ENCODE measurements around the gene SUPT6H.

The SUPT6H gene

GRCh38 chr17:28618464-28618863 lies 43.5 kb upstream of the SUPT6H start:
- DNase-seq (ENCODE audit: low read depth), result no peak
- no peak overlapping the region for H3K4me3 ChIP-seq (ENCODE audit: low read depth, low read length)
- TF ChIP-seq CTCF (IDR thresholded peaks at IDR 0.05; ENCODE audit: control insufficient read depth, extremely low read depth, insufficient read depth), result no peak

- DNase-seq (ENCODE audit: low read depth), result no peak
- no peak for TF ChIP-seq CTCF (IDR thresholded peaks at IDR 0.05; ENCODE audit: control insufficient read depth, extremely low read depth, insufficient read depth)
- H3K4me3 ChIP-seq (ENCODE audit: low read depth, low read length), result no peak overlapping the region
Observed at GRCh38 chr17:28620010-28620409, 42.0 kb upstream of the SUPT6H start.

- no peak for DNase-seq (ENCODE audit: low read depth)
- no peak for TF ChIP-seq CTCF (IDR thresholded peaks at IDR 0.05; ENCODE audit: control insufficient read depth, extremely low read depth, insufficient read depth)
- no peak overlapping the region for H3K4me3 ChIP-seq (ENCODE audit: low read depth, low read length)
Observed at GRCh38 chr17:28622186-28622585, 39.8 kb upstream of the SUPT6H start.

DNA sequence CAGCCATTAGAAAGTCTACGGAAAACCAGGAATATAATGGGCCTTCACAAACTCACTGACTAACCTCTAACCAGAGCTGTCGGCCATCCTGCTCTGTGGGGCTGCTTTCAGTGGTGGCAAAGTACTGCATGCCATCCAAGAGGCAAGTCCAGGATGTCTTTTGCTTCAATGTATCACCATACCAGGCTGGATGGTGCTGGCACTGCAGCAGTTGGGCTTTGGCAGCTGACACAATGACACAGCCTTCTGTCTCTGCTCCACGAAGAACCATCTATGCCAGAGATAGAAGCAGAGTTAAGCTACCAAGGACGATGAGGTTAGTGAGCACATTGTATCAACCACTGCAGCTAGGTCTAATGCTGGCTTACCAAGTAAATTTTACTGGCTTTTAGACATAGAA lies 38.3 kb upstream of the SUPT6H start:
- TF ChIP-seq CTCF (IDR thresholded peaks at IDR 0.05; ENCODE audit: control insufficient read depth, extremely low read depth, insufficient read depth), result no peak
- no peak overlapping the region for H3K4me3 ChIP-seq (ENCODE audit: low read depth, low read length)

GRCh38 chr17:28624148-28624547 lies 37.9 kb upstream of the SUPT6H start:
- no peak overlapping the region for H3K4me3 ChIP-seq (ENCODE audit: low read depth, low read length)
- no peak for TF ChIP-seq CTCF (IDR thresholded peaks at IDR 0.05; ENCODE audit: control insufficient read depth, extremely low read depth, insufficient read depth)
- DNase-seq (ENCODE audit: low read depth), result no peak

More for the DNA sequence above, 38.3 kb upstream of the SUPT6H start:
- DNase-seq (ENCODE audit: low read depth), result no peak

DNA sequence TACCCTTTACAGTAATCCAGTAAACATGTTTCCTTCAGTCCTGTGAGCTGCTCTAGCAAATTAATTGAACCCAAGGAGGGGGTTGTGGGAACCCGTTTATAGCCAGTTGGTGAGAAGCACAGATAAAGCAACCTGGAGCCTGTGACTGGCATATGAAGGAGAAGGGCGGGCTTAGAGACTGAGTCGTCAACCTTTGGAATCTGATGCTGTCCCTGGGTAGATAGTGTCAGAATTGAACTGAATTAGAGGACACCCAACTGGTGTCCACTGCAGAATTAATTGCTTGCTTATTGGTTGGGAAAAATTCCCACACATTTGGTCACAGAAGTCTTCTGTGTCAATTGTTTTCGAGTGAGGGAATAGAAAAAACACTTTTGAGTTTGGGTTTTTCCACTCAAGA lies 35.2 kb upstream of the SUPT6H start:
- TF ChIP-seq CTCF (IDR thresholded peaks at IDR 0.05; ENCODE audit: control insufficient read depth, extremely low read depth, insufficient read depth), result no peak
- H3K4me3 ChIP-seq (ENCODE audit: low read depth, low read length), result no peak overlapping the region
- DNase-seq (ENCODE audit: low read depth), result no peak

DNA sequence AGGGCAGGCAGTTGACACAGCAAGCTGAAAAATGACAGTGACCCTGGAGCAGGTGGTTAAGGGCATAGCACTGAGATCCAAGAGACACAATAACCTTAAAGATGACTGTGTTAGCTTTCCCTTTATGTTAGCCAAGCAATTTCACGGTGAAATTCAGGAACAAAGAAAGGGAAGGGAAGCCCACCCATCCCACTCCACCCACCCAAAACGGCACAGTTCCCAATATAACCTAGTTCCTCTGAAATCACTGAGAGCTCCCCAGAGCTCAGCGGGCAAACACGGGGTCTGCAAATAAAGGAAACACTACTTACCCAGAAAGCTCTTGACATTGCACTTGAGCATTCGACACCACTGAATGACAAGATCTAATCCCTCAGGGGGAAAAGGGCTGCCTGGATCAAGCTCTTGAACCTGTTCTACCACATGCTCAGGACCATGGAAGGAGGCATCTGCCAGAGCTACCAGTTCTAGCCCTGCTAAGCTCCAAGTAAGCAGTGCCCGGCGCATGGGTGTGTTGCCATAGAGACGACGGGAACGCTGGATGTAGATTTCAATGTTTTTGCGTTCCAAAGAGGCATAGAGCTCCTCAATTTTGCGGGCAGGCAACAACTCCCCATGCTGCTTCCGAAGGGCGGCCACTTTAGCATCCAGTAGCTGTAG lies 27.7 kb upstream of the SUPT6H start:
- H3K4me3 ChIP-seq (ENCODE audit: low read depth, low read length), result no peak overlapping the region
- TF ChIP-seq CTCF (IDR thresholded peaks at IDR 0.05; ENCODE audit: control insufficient read depth, extremely low read depth, insufficient read depth), result no peak
- no peak for DNase-seq (ENCODE audit: low read depth)
